OCI-LY7 (cell line): ENCODE measurements around the gene ARID5B. TPM values are rescaled to one million over a fixed set of nuclear protein-coding genes. Genes with fewer than 3 reads are reported as not detected.

Experiments used
- BruUV-seq: library from RNA; stranded (reverse); fragments of 400-500 nt; replicated peaks from 2 replicates; lab custom pipeline; 2021; lab: Mats Ljungman, UMichigan
- CTCF ChIA-PET: fragments of 300-600 bp; sonication (Branson Sonifier 250); formaldehyde crosslinking; loops from one replicate; lab custom pipeline; 2022; ENCODE audit warnings: antibody characterized with exemption; ENCODE audit not compliant: unreplicated experiment; lab: Charles Lee
- POLR2A ChIA-PET: fragments of 300-600 bp; sonication (Branson Sonifier 250); formaldehyde crosslinking; loops from one replicate; lab custom pipeline; 2022; ENCODE audit warnings: antibody characterized with exemption; lab: Charles Lee
- DNase-seq: peaks from one replicate; pipeline ENCODE4 v3.0.0-alpha.2; 2015; ENCODE audit warnings: low spot score
- H2AFZ ChIP-seq: fragments of 200-600 bp; sonication (generic), shearing (Covaris generic); 2 replicates; pipeline ENCODE4 v1.6.1; 2014; ENCODE audit warnings: mild to moderate bottlenecking, antibody characterized with exemption, low read length, moderate library complexity
- H3K27ac ChIP-seq: fragments of 200-600 bp; sonication (generic); 2 replicates; pipeline ENCODE4 v1.5.1; 2014; ENCODE audit warnings: mixed run types, low read depth, mild to moderate bottlenecking, moderate library complexity, low read length, inconsistent platforms; ENCODE audit not compliant: poor library complexity, severe bottlenecking
- H3K36me3 ChIP-seq: fragments of 200-600 bp; sonication (generic); 2 replicates; pipeline ENCODE4 v1.6.1; 2014; ENCODE audit warnings: mild to moderate bottlenecking, antibody characterized with exemption, low read length, moderate library complexity, mixed read lengths; ENCODE audit not compliant: insufficient read depth
- H3K4me1 ChIP-seq: fragments of 200-600 bp; sonication (generic); 2 replicates; pipeline ENCODE4 v1.5.1; 2014; ENCODE audit warnings: mild to moderate bottlenecking, low read length; ENCODE audit not compliant: insufficient read depth, poor library complexity, severe bottlenecking
- H3K4me2 ChIP-seq: fragments of 200-600 bp; sonication (generic); 2 replicates; pipeline ENCODE4 v1.6.1; 2014; ENCODE audit warnings: mild to moderate bottlenecking, low read length
- H3K4me3 ChIP-seq: fragments of 200-600 bp; sonication (generic); 2 replicates; pipeline ENCODE4 v1.5.1; 2014; ENCODE audit warnings: mild to moderate bottlenecking, low read depth, low read length; ENCODE audit not compliant: poor library complexity, severe bottlenecking
- H3K79me2 ChIP-seq: fragments of 200-600 bp; sonication (generic); 2 replicates; pipeline ENCODE4 v1.6.1; 2016; ENCODE audit warnings: low read depth, mild to moderate bottlenecking, low read length, moderate library complexity, mixed read lengths; ENCODE audit not compliant: insufficient read depth
- H3K9me2 ChIP-seq: fragments of 200-600 bp; sonication (generic); 2 replicates; pipeline ENCODE4 v1.6.1; 2016; ENCODE audit warnings: mild to moderate bottlenecking, low read length, mixed read lengths; ENCODE audit not compliant: insufficient read depth
- H3K9me3 ChIP-seq: fragments of 200-600 bp; sonication (generic); 2 replicates; pipeline ENCODE4 v1.6.1; 2014; ENCODE audit warnings: mild to moderate bottlenecking, mixed run types, low read length, mixed read lengths
- H4K20me1 ChIP-seq: fragments of 200-600 bp; sonication (generic); 2 replicates; pipeline ENCODE4 v1.6.1; 2014; ENCODE audit warnings: mild to moderate bottlenecking, antibody characterized with exemption, low read length, moderate library complexity, mixed read lengths; ENCODE audit not compliant: insufficient read depth
- CTCF ChIP-seq: fragments of 200-600 bp; sonication (generic); conservative IDR thresholded peaks from 2 replicates; pipeline ENCODE4 v1.5.1; 2014; ENCODE audit warnings: mild to moderate bottlenecking, antibody characterized with exemption, low read length, moderate library complexity, mixed read lengths
- EZH2phosphoT487 ChIP-seq: fragments of 200-600 bp; sonication (generic); IDR thresholded peaks from 2 replicates; pipeline ENCODE4 v1.6.1; 2018; ENCODE audit warnings: low read depth, borderline replicate concordance, mild to moderate bottlenecking, mixed run types, antibody characterized with exemption, low read length, moderate library complexity, mixed read lengths
- intact Hi-C: fragments of 100-400 bp; cut with micrococcal nuclease; formaldehyde crosslinking; loops from one replicate; pipeline ENCODE4 v1.10.0; 2022; ENCODE audit not compliant: unreplicated experiment
- total RNA-seq, 2 experiments: library from RNA; depleted of rRNA in 1 of 2; stranded (reverse); fragments of >200 nt in 1 of 2; shearing (Covaris generic) in 1 of 2; gene quantifications; 2 replicates each; pipeline ENCODE4 v1.2.3, GENCODE V29; 2014 to 2022

ARID5B gene
- total RNA-seq, 2 experiments from 2014 or later = 38.0 to 56.7 TPM

GRCh38 chr10:61998937-61999336, 97.4 kb downstream of the ARID5B start:
- H3K9me3 ChIP-seq = no peaks in the 10 kb centered on the region
- H3K27ac ChIP-seq = peak overlapping the region; percentile 83
- no peaks in the 10 kb centered on the region for H4K20me1 ChIP-seq
- ChIA-PET POLR2A (interaction anchor here (0.6 to 6.4 kb wide), 7 partner anchors 9 to 60 kb away, joined by 3 to 48 read pairs (median 4); no protein-coding TSS in a partner anchor), CTCF (interaction anchor here (1.8 kb wide), 1 partner anchor 10 kb away, joined by 5 read pairs; no protein-coding TSS in a partner anchor)
- intact Hi-C loops = no loop called here
- BruUV-seq = no TSS peak
- TF ChIP-seq CTCF (no peak), EZH2phosphoT487 (no peak)
- peak overlapping the region; percentile 86 for H3K4me2 ChIP-seq
- no peaks in the 10 kb centered on the region for H3K9me2 ChIP-seq
- DNase-seq = peak; percentile 53
- peaks cover 99% of the 10 kb centered on the region for H3K4me1 ChIP-seq
- peaks cover 42% of the 10 kb centered on the region for H3K36me3 ChIP-seq
- H3K79me2 ChIP-seq = peaks cover 72% of the 10 kb centered on the region
- no peak overlapping the region for H2AFZ ChIP-seq
- H3K4me3 ChIP-seq = peak overlapping the region; percentile 65

- BruUV-seq = no TSS peak
- Histone ChIP-seq H3K79me2 (peaks cover 63% of the 10 kb centered on the region; the same call in 1 of the 2 replicates), H3K9me3 (no peaks in the 10 kb centered on the region), H3K4me3 (peak overlapping the region; percentile 65), H4K20me1 (no peaks in the 10 kb centered on the region), H3K4me1 (peaks cover 98% of the 10 kb centered on the region), H3K36me3 (peaks cover 53% of the 10 kb centered on the region), H3K4me2 (peak overlapping the region; percentile 86), H2AFZ (peak overlapping the region; percentile 25; the same call in 1 of the 2 replicates), H3K27ac (peak overlapping the region; percentile 83), H3K9me2 (no peaks in the 10 kb centered on the region)
- no peak for TF ChIP-seq EZH2phosphoT487
- TF ChIP-seq CTCF = no peak
- ChIA-PET CTCF (no interaction called here), POLR2A (interaction anchor here (0.5 to 6.4 kb wide), 11 partner anchors 10 to 1057 kb away, joined by 3 to 48 read pairs (median 4); no protein-coding TSS in a partner anchor)
- peak; percentile 85 for DNase-seq
- intact Hi-C loops = loop anchor here (1.0 kb wide), 1 partner anchor 39 kb away; no protein-coding TSS in a partner anchor
These were observed 98.6 kb downstream of the ARID5B start for GRCh38 chr10:62000037-62000603.

GRCh38 chr10:62000726-62001125, 99.2 kb downstream of the ARID5B start:
- no peaks in the 10 kb centered on the region for H3K9me2 ChIP-seq
- no peak overlapping the region; the same call in 1 of the 2 replicates for H2AFZ ChIP-seq
- CTCF ChIA-PET = no interaction called here
- peak overlapping the region; percentile 65 for H3K4me3 ChIP-seq
- peaks cover 59% of the 10 kb centered on the region for H3K36me3 ChIP-seq
- BruUV-seq = TSS peak; percentile 24
- DNase-seq = no peak
- H3K4me1 ChIP-seq = peaks cover 92% of the 10 kb centered on the region
- intact Hi-C loops = loop anchor here (1.0 kb wide), 1 partner anchor 39 kb away; no protein-coding TSS in a partner anchor
- POLR2A ChIA-PET = interaction anchor here (0.6 to 6.4 kb wide), 10 partner anchors 8 to 1057 kb away, joined by 3 to 48 read pairs (median 6); no protein-coding TSS in a partner anchor
- H3K4me2 ChIP-seq = peak overlapping the region; percentile 86
- H4K20me1 ChIP-seq = no peaks in the 10 kb centered on the region
- no peak for TF ChIP-seq EZH2phosphoT487
- no peak for TF ChIP-seq CTCF
- no peaks in the 10 kb centered on the region for H3K9me3 ChIP-seq
- peaks cover 57% of the 10 kb centered on the region; the same call in 1 of the 2 replicates for H3K79me2 ChIP-seq
- H3K27ac ChIP-seq = peak overlapping the region; percentile 83
